ENCODE measurements around the gene ZCWPW1. TPM values are rescaled to one million over a fixed set of nuclear protein-coding genes. Genes with fewer than 3 reads are reported as not detected.

Gene ZCWPW1
- total and polyA plus RNA-seq, 2 of the 13 experiments (the other 11 are each of a cell fraction or from before 2014, with no cell fraction given) = 2.4 to 2.5 TPM

DNA sequence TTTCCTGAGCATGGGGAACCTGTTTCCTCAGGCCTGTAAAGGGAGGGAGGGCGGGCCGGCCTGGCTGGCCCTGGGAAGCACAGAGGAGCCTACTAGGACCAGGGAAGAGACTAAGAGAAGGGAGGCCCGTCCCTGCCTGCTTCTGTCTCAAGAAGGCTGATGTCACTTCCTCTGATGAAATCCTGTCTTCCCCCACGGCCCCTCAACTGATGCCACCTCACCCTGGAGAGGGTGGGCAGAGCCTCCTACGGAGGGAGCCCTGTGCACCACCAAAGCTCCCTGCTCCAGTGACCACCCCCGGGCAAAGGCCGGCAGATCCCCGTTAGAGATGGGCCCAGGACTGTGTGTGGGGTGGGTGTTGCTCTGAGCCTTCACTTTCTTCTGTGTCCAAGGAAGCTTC is 56.2 kb downstream of the ZCWPW1 start:
- ATAC-seq (peak; percentile 26), DNase-seq (ENCODE audit: low spot score) (no peak), FAIRE-seq (no peak)
- WGBS (ENCODE audit: low lambda C conversion rate) = 51% methylated on average over 4 of the region's 8 CpGs
- no peaks in the 10 kb centered on the region; a peak in 2 of 5 replicates for H3K27me3 ChIP-seq (ENCODE audit: control insufficient read depth in 1 of 2, insufficient read depth in 2 of 2, low read length in 2 of 2)
- ChIA-PET CTCF (ENCODE audit: low intra/inter-chr PET ratio, low total read pairs) (no interaction called here), POLR2A (interaction anchor here (0.9 kb wide), 1 partner anchor 10 kb away, joined by 3 read pairs; no protein-coding TSS in a partner anchor)
- no peaks in the 10 kb centered on the region for H4K20me1 ChIP-seq (ENCODE audit: insufficient read depth, low read length)
- TF ChIP-seq ZNF329 (CRISPR knock-in tag; IDR thresholded peaks at IDR 0.05; ENCODE audit: low read depth) (no peak), HNRNPLL (IDR thresholded peaks at IDR 0.05; ENCODE audit: low read depth, low read length, poor library complexity, severe bottlenecking) (no peak), ZNF589 (CRISPR knock-in tag; conservative IDR thresholded peaks at IDR 0.05) (no peak), TSC22D2 (CRISPR knock-in tag; IDR thresholded peaks at IDR 0.05; ENCODE audit: borderline replicate concordance) (no peak), FLYWCH1 (CRISPR knock-in tag; IDR thresholded peaks at IDR 0.05) (no peak), ASH2L (IDR thresholded peaks at IDR 0.05; ENCODE audit: insufficient read length, low read depth, low read length) (no peak), SATB2 (CRISPR knock-in tag; IDR thresholded peaks at IDR 0.05) (no peak)
- TF ChIP-seq, protein P1, sequence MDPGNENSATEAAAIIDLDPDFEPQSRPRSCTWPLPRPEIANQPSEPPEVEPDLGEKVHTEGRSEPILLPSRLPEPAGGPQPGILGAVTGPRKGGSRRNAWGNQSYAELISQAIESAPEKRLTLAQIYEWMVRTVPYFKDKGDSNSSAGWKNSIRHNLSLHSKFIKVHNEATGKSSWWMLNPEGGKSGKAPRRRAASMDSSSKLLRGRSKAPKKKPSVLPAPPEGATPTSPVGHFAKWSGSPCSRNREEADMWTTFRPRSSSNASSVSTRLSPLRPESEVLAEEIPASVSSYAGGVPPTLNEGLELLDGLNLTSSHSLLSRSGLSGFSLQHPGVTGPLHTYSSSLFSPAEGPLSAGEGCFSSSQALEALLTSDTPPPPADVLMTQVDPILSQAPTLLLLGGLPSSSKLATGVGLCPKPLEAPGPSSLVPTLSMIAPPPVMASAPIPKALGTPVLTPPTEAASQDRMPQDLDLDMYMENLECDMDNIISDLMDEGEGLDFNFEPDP (CRISPR knock-in tag; conservative IDR thresholded peaks at IDR 0.05) = no peak
- no peaks in the 10 kb centered on the region for H3K9me3 ChIP-seq (ENCODE audit: low read length)
- H3K79me2 ChIP-seq (ENCODE audit: insufficient read depth, low read length) = no peaks in the 10 kb centered on the region
- no peak overlapping the region for H3K4me3 ChIP-seq (replicated peaks in 1 of 3; ENCODE audit: insufficient read depth in 1 of 3, low read depth in 2 of 3, low read length in 3 of 3)
- no peak overlapping the region for H3K9ac ChIP-seq (ENCODE audit: insufficient read depth, low read depth, low read length)
- H3K4me2 ChIP-seq (ENCODE audit: low read depth, low read length) = 0 out of 2 replicates have a peak overlapping the region, but pooled peaks have one; percentile 18
- H3K4me1 ChIP-seq (ENCODE audit: insufficient read depth, low read length) = peaks cover 9% of the 10 kb centered on the region; the same call in 1 of the 2 replicates
- H2AFZ ChIP-seq (ENCODE audit: low read length) = no peak overlapping the region
- in situ Hi-C loops (cut with HindIII; ENCODE audit: extremely low pct_ligation_motif_present, low pct_unique_long_range_greater_than_20kb) (no loop called here), intact Hi-C loops (cut with micrococcal nuclease; ENCODE audit: unreplicated experiment) (no loop called here)
- H3K27ac ChIP-seq (ENCODE audit: extremely low read length, insufficient read depth, low read length) = no peak overlapping the region
- no TSS peak for BruUV-seq (replicated peaks)
- no peaks in the 10 kb centered on the region for H3K36me3 ChIP-seq (replicated peaks in 1 of 2; ENCODE audit: control insufficient read depth in 1 of 2, insufficient read depth in 2 of 2, low read length in 2 of 2)

Data from HepG2 (cell line).